HepG2 (cell line): Measurements from ENCODE around the gene LYST. TPM values are rescaled to one million over a fixed set of nuclear protein-coding genes. Genes with fewer than 3 reads are reported as not detected.

Source experiments
- ARNT2 ChIP-seq: sonication (generic); formaldehyde crosslinking; IDR thresholded peaks from 2 replicates; pipeline ENCODE4 v1.8.0; 2022; ENCODE audit warnings: mild to moderate bottlenecking, low read depth, missing genetic modification reagents, moderate library complexity
- DMAP1 ChIP-seq: IDR thresholded peaks from 2 replicates; pipeline ENCODE4 v1.6.1; 2016
- HNRNPK ChIP-seq: fragments of 200-400 bp; formaldehyde crosslinking; IDR thresholded peaks from 2 replicates; pipeline ENCODE4 v1.6.1; 2018; ENCODE audit warnings: low read length, low read depth, moderate library complexity, mild to moderate bottlenecking; ENCODE audit not compliant: poor library complexity, severe bottlenecking
- IKZF1 ChIP-seq: fragments of 450-650 bp; IDR thresholded peaks from 2 replicates; pipeline ENCODE4 v1.7.1; 2016
- IRX3 ChIP-seq: sonication (generic); formaldehyde crosslinking; IDR thresholded peaks from 2 replicates; pipeline ENCODE4 v1.8.1; 2023; ENCODE audit warnings: mild to moderate bottlenecking, low read depth, missing genetic modification reagents, borderline replicate concordance
- PAWR ChIP-seq: sonication (generic); formaldehyde crosslinking; IDR thresholded peaks from 2 replicates; pipeline ENCODE4 v1.4.0; 2020; ENCODE audit warnings: missing genetic modification reagents, mild to moderate bottlenecking, borderline replicate concordance
- ZKSCAN8 ChIP-seq: IDR thresholded peaks from 2 replicates; pipeline ENCODE4 v1.6.1; 2016; ENCODE audit warnings: borderline replicate concordance, missing genetic modification reagents, missing compliant biosample characterization
- ZMYM2 ChIP-seq: sonication (generic); formaldehyde crosslinking; IDR thresholded peaks from 2 replicates; pipeline ENCODE4 v1.8.0; 2022; ENCODE audit warnings: mild to moderate bottlenecking, missing genetic modification reagents
- ZNF274 ChIP-seq: sonication (generic); formaldehyde crosslinking; IDR thresholded peaks from 2 replicates; pipeline ENCODE4 v1.5.1; 2020; ENCODE audit warnings: mild to moderate bottlenecking, missing genetic modification reagents
- ZNF496 ChIP-seq: sonication (generic); formaldehyde crosslinking; IDR thresholded peaks from 2 replicates; pipeline ENCODE4 v1.8.1; 2023; ENCODE audit warnings: mild to moderate bottlenecking, moderate library complexity, missing genetic modification reagents; ENCODE audit not compliant: insufficient replicate concordance
- ZNF644 ChIP-seq: IDR thresholded peaks from 2 replicates; pipeline ENCODE4 v1.6.1; 2016; ENCODE audit warnings: low read depth
- ZNF75D ChIP-seq: sonication (generic); formaldehyde crosslinking; IDR thresholded peaks from 2 replicates; pipeline ENCODE4 v1.8.1; 2023; ENCODE audit warnings: missing genetic modification reagents, mild to moderate bottlenecking, borderline replicate concordance
- polyA plus RNA-seq, 8 experiments: library from polyadenylated mRNA; depleted of rRNA in 3 of 8; stranded (reverse) in 7 of 8; unstranded in 1 of 8; fragments of >200 nt; fragmentation: Illumina TruSeq in 4 of 8; extraction: Trizol in 4 of 8; gene quantifications; 2 replicates each; pipeline versions ENCODE4 v1.2.1 to v1.2.3, GENCODE V29; 2011 to 2016; ENCODE audit warnings: low read depth in 4 of 8, missing spikeins in 1 of 8, mixed read lengths in 1 of 8; ENCODE audit not compliant: insufficient read depth in 1 of 8
- total RNA-seq, 5 experiments: library from RNA; depleted of rRNA; stranded (reverse); fragments of >200 nt; fragmentation: Illumina TruSeq; extraction: Trizol; gene quantifications; 2 replicates each; pipeline ENCODE4 v1.2.3, GENCODE V29; 2016; ENCODE audit warnings: low read depth in 1 of 5
- TF ChIP-seq, protein P1 (sequence below): sonication (generic); formaldehyde crosslinking; conservative IDR thresholded peaks from 2 replicates; pipeline ENCODE4 v1.4.0; 2020; ENCODE audit warnings: missing genetic modification reagents
- TF ChIP-seq, protein P2 (sequence below): sonication (generic); formaldehyde crosslinking; IDR thresholded peaks from 2 replicates; pipeline ENCODE4 v1.9.0; 2021; ENCODE audit warnings: missing genetic modification reagents, mild to moderate bottlenecking, borderline replicate concordance
- TF ChIP-seq, protein P3 (sequence below): sonication (generic); formaldehyde crosslinking; IDR thresholded peaks from 2 replicates; pipeline ENCODE4 v1.4.0; 2020; ENCODE audit warnings: missing genetic modification reagents, borderline replicate concordance
- TF ChIP-seq, protein P4 (sequence below): sonication (generic); formaldehyde crosslinking; IDR thresholded peaks from 2 replicates; pipeline ENCODE4 v1.4.0; 2020; ENCODE audit warnings: low read depth, missing genetic modification reagents

The LYST gene
- total and polyA plus RNA-seq, 2 of the 13 experiments (the other 11 are each of a cell fraction or from before 2014, with no cell fraction given) = 0.91 to 2.5 TPM

DNA sequence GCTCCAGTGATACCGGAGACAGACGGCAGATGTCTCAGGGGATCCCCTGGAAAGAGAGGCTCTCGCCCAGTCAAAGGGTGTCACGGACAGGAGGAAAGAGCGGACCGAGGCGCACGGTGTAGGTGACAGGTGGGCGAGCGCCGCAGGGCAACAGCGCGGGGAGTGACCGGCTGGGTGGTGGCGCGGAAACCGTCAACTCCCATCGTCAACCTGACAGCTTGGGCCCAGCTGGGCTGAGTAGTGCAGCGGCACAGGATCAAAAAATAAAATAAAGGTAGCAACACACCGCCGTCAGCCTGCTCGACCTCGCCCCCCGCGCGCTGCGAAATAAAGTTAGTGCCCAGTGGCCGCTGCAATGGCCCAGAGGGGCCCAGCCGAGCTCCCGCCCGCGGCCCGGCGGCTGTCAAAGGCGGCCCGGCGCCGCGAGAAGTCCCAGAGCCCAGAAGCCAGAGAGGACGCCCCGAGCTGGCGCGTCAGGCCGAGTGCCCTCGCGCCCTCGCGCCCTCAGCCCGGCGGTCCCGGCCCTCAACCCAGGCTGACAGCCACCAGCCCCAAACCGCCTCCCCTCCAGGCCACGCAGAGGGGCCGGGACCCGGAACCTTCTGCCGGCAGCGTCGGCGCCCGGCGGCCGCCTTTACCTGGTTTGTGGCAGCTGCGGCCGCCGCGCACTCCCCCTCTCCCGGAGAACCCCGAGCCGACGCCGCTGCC, at the start of gene LYST (continued):
- TF ChIP-seq ZNF644 (no peak), ZMYM2 (CRISPR knock-in tag) (no peak), PAWR (no peak), ZKSCAN8 (CRISPR knock-in tag) (no peak), DMAP1 (CRISPR knock-in tag) (no peak), ZNF75D (CRISPR knock-in tag) (no peak), IRX3 (CRISPR knock-in tag) (no peak), ZNF274 (CRISPR knock-in tag) (no peak), ARNT2 (CRISPR knock-in tag) (no peak), HNRNPK (no peak), ZNF496 (no peak), IKZF1 (no peak)
- TF ChIP-seq, protein P1, sequence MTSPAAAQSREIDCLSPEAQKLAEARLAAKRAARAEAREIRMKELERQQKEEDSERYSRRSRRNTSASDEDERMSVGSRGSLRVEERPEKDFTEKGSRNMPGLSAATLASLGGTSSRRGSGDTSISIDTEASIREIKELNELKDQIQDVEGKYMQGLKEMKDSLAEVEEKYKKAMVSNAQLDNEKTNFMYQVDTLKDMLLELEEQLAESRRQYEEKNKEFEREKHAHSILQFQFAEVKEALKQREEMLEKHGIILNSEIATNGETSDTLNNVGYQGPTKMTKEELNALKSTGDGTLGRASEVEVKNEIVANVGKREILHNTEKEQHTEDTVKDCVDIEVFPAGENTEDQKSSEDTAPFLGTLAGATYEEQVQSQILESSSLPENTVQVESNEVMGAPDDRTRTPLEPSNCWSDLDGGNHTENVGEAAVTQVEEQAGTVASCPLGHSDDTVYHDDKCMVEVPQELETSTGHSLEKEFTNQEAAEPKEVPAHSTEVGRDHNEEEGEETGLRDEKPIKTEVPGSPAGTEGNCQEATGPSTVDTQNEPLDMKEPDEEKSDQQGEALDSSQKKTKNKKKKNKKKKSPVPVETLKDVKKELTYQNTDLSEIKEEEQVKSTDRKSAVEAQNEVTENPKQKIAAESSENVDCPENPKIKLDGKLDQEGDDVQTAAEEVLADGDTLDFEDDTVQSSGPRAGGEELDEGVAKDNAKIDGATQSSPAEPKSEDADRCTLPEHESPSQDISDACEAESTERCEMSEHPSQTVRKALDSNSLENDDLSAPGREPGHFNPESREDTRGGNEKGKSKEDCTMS (CRISPR knock-in tag) = no peak
- TF ChIP-seq, protein P2, sequence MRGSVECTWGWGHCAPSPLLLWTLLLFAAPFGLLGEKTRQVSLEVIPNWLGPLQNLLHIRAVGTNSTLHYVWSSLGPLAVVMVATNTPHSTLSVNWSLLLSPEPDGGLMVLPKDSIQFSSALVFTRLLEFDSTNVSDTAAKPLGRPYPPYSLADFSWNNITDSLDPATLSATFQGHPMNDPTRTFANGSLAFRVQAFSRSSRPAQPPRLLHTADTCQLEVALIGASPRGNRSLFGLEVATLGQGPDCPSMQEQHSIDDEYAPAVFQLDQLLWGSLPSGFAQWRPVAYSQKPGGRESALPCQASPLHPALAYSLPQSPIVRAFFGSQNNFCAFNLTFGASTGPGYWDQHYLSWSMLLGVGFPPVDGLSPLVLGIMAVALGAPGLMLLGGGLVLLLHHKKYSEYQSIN = no peak
- TF ChIP-seq, protein P3, sequence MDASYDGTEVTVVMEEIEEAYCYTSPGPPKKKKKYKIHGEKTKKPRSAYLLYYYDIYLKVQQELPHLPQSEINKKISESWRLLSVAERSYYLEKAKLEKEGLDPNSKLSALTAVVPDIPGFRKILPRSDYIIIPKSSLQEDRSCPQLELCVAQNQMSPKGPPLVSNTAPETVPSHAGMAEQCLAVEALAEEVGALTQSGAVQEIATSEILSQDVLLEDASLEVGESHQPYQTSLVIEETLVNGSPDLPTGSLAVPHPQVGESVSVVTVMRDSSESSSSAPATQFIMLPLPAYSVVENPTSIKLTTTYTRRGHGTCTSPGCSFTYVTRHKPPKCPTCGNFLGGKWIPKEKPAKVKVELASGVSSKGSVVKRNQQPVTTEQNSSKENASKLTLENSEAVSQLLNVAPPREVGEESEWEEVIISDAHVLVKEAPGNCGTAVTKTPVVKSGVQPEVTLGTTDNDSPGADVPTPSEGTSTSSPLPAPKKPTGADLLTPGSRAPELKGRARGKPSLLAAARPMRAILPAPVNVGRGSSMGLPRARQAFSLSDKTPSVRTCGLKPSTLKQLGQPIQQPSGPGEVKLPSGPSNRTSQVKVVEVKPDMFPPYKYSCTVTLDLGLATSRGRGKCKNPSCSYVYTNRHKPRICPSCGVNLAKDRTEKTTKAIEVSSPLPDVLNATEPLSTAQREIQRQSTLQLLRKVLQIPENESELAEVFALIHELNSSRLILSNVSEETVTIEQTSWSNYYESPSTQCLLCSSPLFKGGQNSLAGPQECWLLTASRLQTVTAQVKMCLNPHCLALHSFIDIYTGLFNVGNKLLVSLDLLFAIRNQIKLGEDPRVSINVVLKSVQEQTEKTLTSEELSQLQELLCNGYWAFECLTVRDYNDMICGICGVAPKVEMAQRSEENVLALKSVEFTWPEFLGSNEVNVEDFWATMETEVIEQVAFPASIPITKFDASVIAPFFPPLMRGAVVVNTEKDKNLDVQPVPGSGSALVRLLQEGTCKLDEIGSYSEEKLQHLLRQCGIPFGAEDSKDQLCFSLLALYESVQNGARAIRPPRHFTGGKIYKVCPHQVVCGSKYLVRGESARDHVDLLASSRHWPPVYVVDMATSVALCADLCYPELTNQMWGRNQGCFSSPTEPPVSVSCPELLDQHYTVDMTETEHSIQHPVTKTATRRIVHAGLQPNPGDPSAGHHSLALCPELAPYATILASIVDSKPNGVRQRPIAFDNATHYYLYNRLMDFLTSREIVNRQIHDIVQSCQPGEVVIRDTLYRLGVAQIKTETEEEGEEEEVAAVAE (CRISPR knock-in tag) = no peak
- TF ChIP-seq, protein P4, sequence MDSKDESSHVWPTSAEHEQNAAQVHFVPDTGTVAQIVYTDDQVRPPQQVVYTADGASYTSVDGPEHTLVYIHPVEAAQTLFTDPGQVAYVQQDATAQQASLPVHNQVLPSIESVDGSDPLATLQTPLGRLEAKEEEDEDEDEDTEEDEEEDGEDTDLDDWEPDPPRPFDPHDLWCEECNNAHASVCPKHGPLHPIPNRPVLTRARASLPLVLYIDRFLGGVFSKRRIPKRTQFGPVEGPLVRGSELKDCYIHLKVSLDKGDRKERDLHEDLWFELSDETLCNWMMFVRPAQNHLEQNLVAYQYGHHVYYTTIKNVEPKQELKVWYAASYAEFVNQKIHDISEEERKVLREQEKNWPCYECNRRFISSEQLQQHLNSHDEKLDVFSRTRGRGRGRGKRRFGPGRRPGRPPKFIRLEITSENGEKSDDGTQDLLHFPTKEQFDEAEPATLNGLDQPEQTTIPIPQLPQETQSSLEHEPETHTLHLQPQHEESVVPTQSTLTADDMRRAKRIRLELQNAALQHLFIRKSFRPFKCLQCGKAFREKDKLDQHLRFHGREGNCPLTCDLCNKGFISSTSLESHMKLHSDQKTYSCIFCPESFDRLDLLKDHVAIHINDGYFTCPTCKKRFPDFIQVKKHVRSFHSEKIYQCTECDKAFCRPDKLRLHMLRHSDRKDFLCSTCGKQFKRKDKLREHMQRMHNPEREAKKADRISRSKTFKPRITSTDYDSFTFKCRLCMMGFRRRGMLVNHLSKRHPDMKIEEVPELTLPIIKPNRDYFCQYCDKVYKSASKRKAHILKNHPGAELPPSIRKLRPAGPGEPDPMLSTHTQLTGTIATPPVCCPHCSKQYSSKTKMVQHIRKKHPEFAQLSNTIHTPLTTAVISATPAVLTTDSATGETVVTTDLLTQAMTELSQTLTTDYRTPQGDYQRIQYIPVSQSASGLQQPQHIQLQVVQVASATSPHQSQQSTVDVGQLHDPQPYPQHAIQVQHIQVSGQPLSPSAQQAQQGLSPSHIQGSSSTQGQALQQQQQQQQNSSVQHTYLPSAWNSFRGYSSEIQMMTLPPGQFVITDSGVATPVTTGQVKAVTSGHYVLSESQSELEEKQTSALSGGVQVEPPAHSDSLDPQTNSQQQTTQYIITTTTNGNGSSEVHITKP = no peak
